D721Med (cell line): Measurements from ENCODE around the gene OR4N5.

Experiments
- DNase-seq: peaks from one replicate; pipeline ENCODE4 v3.0.0; 2011; ENCODE audit warnings: low spot score; ENCODE audit not compliant: insufficient read length
- FAIRE-seq: peaks from 2 replicates; lab custom pipeline; 2011; peaks lifted over from hg19 to GRCh38; lab: Jason Lieb, UNC
- CTCF ChIP-seq: IDR thresholded peaks from 2 replicates; pipeline ENCODE4 v1.5.1; 2012; ENCODE audit warnings: mild to moderate bottlenecking, control low read depth; ENCODE audit not compliant: insufficient read depth; ENCODE audit errors: missing control alignments

Gene OR4N5

GRCh38 chr14:20177433-20177974 is 38.9 kb downstream of the OR4N5 start:
- no peak for DNase-seq
- no peak for FAIRE-seq
- no peak for TF ChIP-seq CTCF

GRCh38 chr14:20179218-20179617 is 40.6 kb downstream of the OR4N5 start:
- no peak for DNase-seq
- no peak for TF ChIP-seq CTCF
- no peak for FAIRE-seq

- DNase-seq (no peak), FAIRE-seq (no peak)
- no peak for TF ChIP-seq CTCF
Measured at GRCh38 chr14:20179880-20180279, 41.3 kb downstream of the OR4N5 start.

GRCh38 chr14:20180486-20180885 is 41.9 kb downstream of the OR4N5 start:
- DNase-seq (no peak), FAIRE-seq (no peak)
- no peak for TF ChIP-seq CTCF

GRCh38 chr14:20184181-20184580 is 45.6 kb downstream of the OR4N5 start:
- DNase-seq: no peak
- no peak for TF ChIP-seq CTCF
- no peak for FAIRE-seq

GRCh38 chr14:20190596-20190995 is 52.0 kb downstream of the OR4N5 start, which contains the start of gene OR11G2:
TSS of gene OR11G2 (plus strand) at chr14:20190896. CDS start at chr14:20197438, 6,542 bp downstream.
- no peak for TF ChIP-seq CTCF
- FAIRE-seq: no peak
- no peak for DNase-seq

GRCh38 chr14:20191396-20191795 is 52.8 kb downstream of the OR4N5 start:
- no peak for DNase-seq
- no peak for TF ChIP-seq CTCF
- FAIRE-seq: no peak
